Astrocyte (in vitro differentiated cells and primary cell): ENCODE data around the gene ARAP2.

Source experiments
- EZH2 ChIP-seq: IDR thresholded peaks from 2 replicates; pipeline ENCODE4 v1.6.1; 2012; ENCODE audit warnings: mild to moderate bottlenecking, low read length, inconsistent platforms; ENCODE audit not compliant: insufficient read depth
- TF ChIP-seq, protein P1 (sequence below): IDR thresholded peaks from 2 replicates; pipeline ENCODE4 v1.5.1; 2011; ENCODE audit warnings: low read depth, mild to moderate bottlenecking, inconsistent platforms, low read length, moderate library complexity; ENCODE audit not compliant: insufficient read depth

DNA sequence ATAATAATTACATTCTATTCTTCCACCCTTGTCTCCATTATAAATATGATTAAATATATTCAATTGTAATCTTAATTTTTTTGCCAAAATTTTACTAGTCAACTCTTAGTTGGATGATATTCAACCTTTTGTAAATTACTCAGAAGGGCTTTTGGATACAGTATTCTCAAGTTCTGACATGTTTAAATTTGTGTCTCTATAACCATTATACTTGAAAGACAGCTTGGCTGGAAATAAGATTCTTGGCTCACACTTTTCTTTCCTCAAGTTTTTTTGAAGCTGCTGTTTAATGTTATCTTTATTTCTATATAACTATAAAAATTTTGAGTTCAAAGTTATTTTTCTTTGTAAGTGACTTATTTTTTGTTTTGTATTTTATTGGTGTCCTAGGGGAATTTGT is 214.4 kb downstream of the ARAP2 start:
- TF ChIP-seq, protein P1, sequence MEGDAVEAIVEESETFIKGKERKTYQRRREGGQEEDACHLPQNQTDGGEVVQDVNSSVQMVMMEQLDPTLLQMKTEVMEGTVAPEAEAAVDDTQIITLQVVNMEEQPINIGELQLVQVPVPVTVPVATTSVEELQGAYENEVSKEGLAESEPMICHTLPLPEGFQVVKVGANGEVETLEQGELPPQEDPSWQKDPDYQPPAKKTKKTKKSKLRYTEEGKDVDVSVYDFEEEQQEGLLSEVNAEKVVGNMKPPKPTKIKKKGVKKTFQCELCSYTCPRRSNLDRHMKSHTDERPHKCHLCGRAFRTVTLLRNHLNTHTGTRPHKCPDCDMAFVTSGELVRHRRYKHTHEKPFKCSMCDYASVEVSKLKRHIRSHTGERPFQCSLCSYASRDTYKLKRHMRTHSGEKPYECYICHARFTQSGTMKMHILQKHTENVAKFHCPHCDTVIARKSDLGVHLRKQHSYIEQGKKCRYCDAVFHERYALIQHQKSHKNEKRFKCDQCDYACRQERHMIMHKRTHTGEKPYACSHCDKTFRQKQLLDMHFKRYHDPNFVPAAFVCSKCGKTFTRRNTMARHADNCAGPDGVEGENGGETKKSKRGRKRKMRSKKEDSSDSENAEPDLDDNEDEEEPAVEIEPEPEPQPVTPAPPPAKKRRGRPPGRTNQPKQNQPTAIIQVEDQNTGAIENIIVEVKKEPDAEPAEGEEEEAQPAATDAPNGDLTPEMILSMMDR: no peak
- no peak for TF ChIP-seq EZH2
